Esophagus muscularis mucosa (tissue), 4 donors: ENCODE data around the gene RNF224. TPM values are rescaled to one million over a fixed set of nuclear protein-coding genes. Genes with fewer than 3 reads are reported as not detected.
A peak's percentile ranks its signal among the peaks of the same experiment; 100 is the strongest.

Experiments used
- DNase-seq: peaks from one replicate; pipeline ENCODE4 v3.0.0-alpha.2; 2017; ENCODE audit errors: extremely low spot score
- H3K27ac ChIP-seq, 4 donors: fragments of 200-600 bp; sonication (generic); replicated peaks in 1 of 4; 1 replicate in 3 of 4; 2 replicates in 1 of 4; pipeline ENCODE4 v1.5.1; 2016 to 2019; ENCODE audit warnings: mild to moderate bottlenecking in 1 of 4
- H3K27me3 ChIP-seq, 4 donors: fragments of 200-600 bp; sonication (generic); one replicate each; pipeline versions ENCODE4 v1.5.1 to v1.6.0; 2016 to 2019
- H3K36me3 ChIP-seq, 4 donors: fragments of 200-600 bp; sonication (generic); one replicate each; pipeline ENCODE4 v1.5.1; 2016 to 2019
- H3K4me1 ChIP-seq, 4 donors: fragments of 200-600 bp; sonication (generic); one replicate each; pipeline ENCODE4 v1.5.1; 2016 to 2019
- H3K4me3 ChIP-seq, 4 donors: fragments of 200-600 bp; sonication (generic); 1 replicate in 2 of 4; 2 replicates in 2 of 4; pipeline ENCODE4 v1.5.1; 2016 to 2019; ENCODE audit warnings: mild to moderate bottlenecking in 4 of 4, moderate library complexity in 1 of 4
- H3K9me3 ChIP-seq, 4 donors: fragments of 200-600 bp; sonication (generic); 1 replicate in 3 of 4; 2 replicates in 1 of 4; pipeline ENCODE4 v1.5.1; 2016 to 2019
- EP300 ChIP-seq: sonication (generic); formaldehyde crosslinking; IDR thresholded peaks from one replicate; pipeline ENCODE4 v1.6.1; 2017; ENCODE audit warnings: antibody characterized with exemption
- POLR2A ChIP-seq: fragments of 450-650 bp; IDR thresholded peaks from one replicate; pipeline ENCODE4 v1.6.1; 2017; ENCODE audit warnings: antibody characterized with exemption, moderate library complexity, mild to moderate bottlenecking, low read depth
- POLR2AphosphoS5 ChIP-seq, 2 donors: sonication (generic); formaldehyde crosslinking; IDR thresholded peaks; one replicate each; pipeline ENCODE4 v1.6.1; 2017; ENCODE audit warnings: antibody characterized with exemption in 2 of 2
- WGBS: methylation state at CpG from one replicate; pipeline ENCODE4 v1.1.5; 2018; 5-methylcytosine and 5-hydroxymethylcytosine counted together
- intact Hi-C: fragments of 100-400 bp; cut with DNase I; formaldehyde crosslinking; loops from one replicate; pipeline ENCODE4 v1.15.1; 2023
- total RNA-seq, 4 donors: library from RNA; depleted of rRNA; stranded (reverse); fragments of >200 nt; gene quantifications; one replicate each; pipeline versions ENCODE4 v1.1.0 to v1.2.1, GENCODE V29; 2016
- TF ChIP-seq, protein P1 (sequence below), 3 experiments: fragments of 200-600 bp in 2 of 3; fragments of 450-650 bp in 1 of 3; sonication (generic) in 2 of 3; IDR thresholded peaks; one replicate each; pipeline ENCODE4 v1.5.1; 2017 to 2019; ENCODE audit warnings: antibody characterized with exemption in 3 of 3, mild to moderate bottlenecking in 2 of 3, moderate library complexity in 1 of 3

The RNF224 gene
- total RNA-seq, 4 donors from 2014 or later = not detected

DNA sequence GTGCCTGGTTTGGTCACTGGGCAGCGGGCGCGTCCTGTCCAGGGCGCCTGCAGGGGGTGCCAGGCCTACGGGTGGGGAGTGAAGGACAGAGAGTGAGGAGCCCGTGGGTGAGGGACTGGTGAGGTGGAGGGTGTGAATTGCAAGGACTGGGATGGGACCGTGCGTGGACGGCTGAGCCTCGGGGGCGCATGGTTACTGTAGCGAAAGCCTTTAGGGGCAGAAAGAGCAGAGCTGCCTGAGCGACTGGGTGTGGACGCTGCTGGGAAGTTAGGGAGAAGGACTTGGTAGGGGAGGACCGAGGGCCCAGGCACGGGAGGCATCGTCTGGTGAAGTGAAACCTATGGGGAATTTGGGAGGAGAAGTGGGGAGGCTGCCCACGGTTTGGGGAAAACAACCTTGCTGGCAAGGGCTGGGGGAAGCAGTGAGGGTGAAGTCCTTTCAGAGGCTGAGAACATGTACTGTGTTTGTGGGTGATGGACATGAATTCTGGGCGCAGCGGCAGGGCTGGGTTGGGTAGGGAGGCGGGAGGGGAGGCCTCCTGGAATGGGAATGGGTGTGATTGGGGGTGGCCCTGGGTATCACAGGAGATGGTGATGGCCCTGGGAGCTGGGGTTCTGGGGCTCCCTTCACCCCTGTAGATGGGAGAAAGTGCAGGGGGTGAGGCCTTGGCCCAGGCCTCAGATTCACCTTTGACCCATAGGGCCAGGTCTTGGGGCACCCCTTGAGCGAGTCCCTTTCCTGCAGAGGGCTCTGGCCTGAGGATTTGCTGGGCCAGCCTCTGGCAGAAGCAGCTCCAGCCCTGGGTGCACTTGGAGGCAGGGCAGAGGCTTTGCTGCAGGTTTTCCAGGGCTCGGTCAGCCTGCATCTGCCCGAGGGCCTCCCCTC lies 48.5 kb downstream of the RNF224 start:
- no peak for DNase-seq
- Histone ChIP-seq H3K36me3 (peaks cover 14 to 45% (median 42%) of the 10 kb centered on the region in 4 donors), H3K27ac (peak overlapping the region; percentile 74 to 85 (median 78)), H3K9me3 (no peaks in the 10 kb centered on the region), H3K27me3 (peaks cover 0 to 66% (median 4%) of the 10 kb centered on the region in 4 donors), H3K4me1 (peaks cover 32 to 45% (median 41%) of the 10 kb centered on the region in 4 donors), H3K4me3 (no peak overlapping the region)
- intact Hi-C loops = no loop called here
- 83% methylated on average over 22 of the region's 24 CpGs for WGBS
- TF ChIP-seq POLR2AphosphoS5 (IDR thresholded peaks at IDR 0.05) (no peak), EP300 (no peak), POLR2A (no peak)
- TF ChIP-seq, protein P1, sequence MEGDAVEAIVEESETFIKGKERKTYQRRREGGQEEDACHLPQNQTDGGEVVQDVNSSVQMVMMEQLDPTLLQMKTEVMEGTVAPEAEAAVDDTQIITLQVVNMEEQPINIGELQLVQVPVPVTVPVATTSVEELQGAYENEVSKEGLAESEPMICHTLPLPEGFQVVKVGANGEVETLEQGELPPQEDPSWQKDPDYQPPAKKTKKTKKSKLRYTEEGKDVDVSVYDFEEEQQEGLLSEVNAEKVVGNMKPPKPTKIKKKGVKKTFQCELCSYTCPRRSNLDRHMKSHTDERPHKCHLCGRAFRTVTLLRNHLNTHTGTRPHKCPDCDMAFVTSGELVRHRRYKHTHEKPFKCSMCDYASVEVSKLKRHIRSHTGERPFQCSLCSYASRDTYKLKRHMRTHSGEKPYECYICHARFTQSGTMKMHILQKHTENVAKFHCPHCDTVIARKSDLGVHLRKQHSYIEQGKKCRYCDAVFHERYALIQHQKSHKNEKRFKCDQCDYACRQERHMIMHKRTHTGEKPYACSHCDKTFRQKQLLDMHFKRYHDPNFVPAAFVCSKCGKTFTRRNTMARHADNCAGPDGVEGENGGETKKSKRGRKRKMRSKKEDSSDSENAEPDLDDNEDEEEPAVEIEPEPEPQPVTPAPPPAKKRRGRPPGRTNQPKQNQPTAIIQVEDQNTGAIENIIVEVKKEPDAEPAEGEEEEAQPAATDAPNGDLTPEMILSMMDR (IDR thresholded peaks at IDR 0.05) = no peak

DNA sequence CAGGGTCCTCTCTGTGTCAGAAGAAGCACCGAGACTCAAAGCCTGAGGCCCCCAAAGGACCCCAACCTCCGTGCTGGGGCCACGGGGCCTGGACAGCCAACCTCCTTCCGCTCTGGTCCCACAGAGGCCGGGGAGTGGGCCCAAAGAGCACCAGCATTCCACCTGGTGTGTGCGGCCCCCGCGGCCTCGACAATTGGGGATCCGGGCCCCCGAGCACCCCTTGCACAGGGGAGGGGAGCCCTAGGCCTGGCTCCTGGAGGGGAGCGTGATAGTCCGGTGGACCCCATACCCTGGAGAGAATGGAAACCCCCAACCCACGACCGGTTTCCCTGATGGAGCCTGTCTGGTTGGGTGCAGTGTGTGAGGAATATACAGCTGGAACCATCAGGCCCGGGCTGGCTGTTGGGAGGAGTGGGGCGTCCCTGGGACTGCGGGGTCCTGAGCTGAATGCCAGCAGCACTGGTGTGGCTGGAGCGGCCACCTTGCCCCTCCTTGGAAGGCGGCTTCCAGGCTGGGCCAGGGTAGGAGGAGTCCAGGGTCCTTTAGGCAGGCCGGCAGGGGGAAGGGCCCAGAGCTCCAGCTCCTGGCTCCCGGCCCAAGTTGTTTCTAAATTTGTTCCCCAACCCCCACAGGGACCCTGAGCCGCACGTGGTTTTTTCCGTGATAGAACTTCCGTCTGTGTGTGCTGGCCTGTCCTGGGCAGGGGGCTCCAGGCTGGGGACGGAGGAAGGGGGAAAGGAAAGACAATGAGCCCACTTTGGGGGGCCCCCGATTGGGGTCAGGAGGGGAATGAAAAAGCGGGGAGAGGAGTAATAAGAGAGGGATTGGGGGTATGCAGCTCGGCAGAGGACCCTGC lies 49.4 kb downstream of the RNF224 start:
- peaks cover 37 to 54% (median 43%) of the 10 kb centered on the region in 4 donors for H3K4me1 ChIP-seq
- H3K36me3 ChIP-seq = peaks cover 14 to 39% (median 35%) of the 10 kb centered on the region in 4 donors
- H3K4me3 ChIP-seq = peak overlapping the region; percentile 51 to 59 (median 53)
- intact Hi-C loops = no loop called here
- 21% methylated on average over 13 of the region's 30 CpGs for WGBS
- no peak for DNase-seq
- H3K27me3 ChIP-seq = peaks cover 0 to 69% (median 4%) of the 10 kb centered on the region in 4 donors
- no peaks in the 10 kb centered on the region for H3K9me3 ChIP-seq
- H3K27ac ChIP-seq = peak overlapping the region; percentile 74 to 85 (median 78)
- TF ChIP-seq POLR2AphosphoS5 (IDR thresholded peaks at IDR 0.05) (no peak), EP300 (no peak), POLR2A (no peak)
- TF ChIP-seq, protein P1 (IDR thresholded peaks at IDR 0.05) = no peak

- 27% methylated on average over 10 of the region's 25 CpGs for WGBS
- peaks cover 0 to 71% (median 4%) of the 10 kb centered on the region in 4 donors for H3K27me3 ChIP-seq
- no peak for TF ChIP-seq POLR2A
- TF ChIP-seq, protein P1 (IDR thresholded peaks at IDR 0.05) = no peak
- no peak for TF ChIP-seq EP300
- TF ChIP-seq POLR2AphosphoS5 (IDR thresholded peaks at IDR 0.05) = peak; percentile 49 to 60
- peaks cover 7 to 39% (median 27%) of the 10 kb centered on the region in 4 donors for H3K36me3 ChIP-seq
- DNase-seq = peak; percentile 93
- no peaks in the 10 kb centered on the region for H3K9me3 ChIP-seq
- peaks cover 34 to 55% (median 43%) of the 10 kb centered on the region in 4 donors for H3K4me1 ChIP-seq
- intact Hi-C loops = no loop called here
- H3K4me3 ChIP-seq = peak within 1 kb of the TSS; percentile 51 to 59 (median 53)
- peak within 1 kb of the TSS; percentile 74 to 85 (median 78) for H3K27ac ChIP-seq
These were observed 50.2 kb downstream of the RNF224 start, which contains the start of gene TOR4A for GRCh38 chr9:137277329-137278041. Gene TOR4A (plus strand): TSS chr9:137277726. CDS start chr9:137278690, 964 bp downstream.

- peak overlapping the region; percentile 74 to 85 (median 78) for H3K27ac ChIP-seq
- H3K4me3 ChIP-seq = peak overlapping the region; percentile 51 to 59 (median 53)
- TF ChIP-seq POLR2A = no peak
- TF ChIP-seq POLR2AphosphoS5 (IDR thresholded peaks at IDR 0.05) = no peak
- no peak for TF ChIP-seq EP300
- TF ChIP-seq, protein P1 (IDR thresholded peaks at IDR 0.05) = no peak
- H3K4me1 ChIP-seq = peaks cover 34 to 55% (median 43%) of the 10 kb centered on the region in 4 donors
- H3K9me3 ChIP-seq = no peaks in the 10 kb centered on the region
- WGBS = 28% methylated on average over 28 of the region's 54 CpGs
- no peak for DNase-seq
- peaks cover under 1 to 32% (median 20%) of the 10 kb centered on the region in 4 donors for H3K36me3 ChIP-seq
- peaks cover 0 to 70% (median 4%) of the 10 kb centered on the region in 4 donors for H3K27me3 ChIP-seq
- intact Hi-C loops = no loop called here
These were observed 50.9 kb downstream of the RNF224 start for GRCh38 chr9:137278061-137278701.
